SU-DHL-6 (cell line): ENCODE measurements around the gene TRNAU1AP.
"Not testable (repeated sequence)": the region's sequence is repeated elsewhere in the genome, so short reads cannot be mapped to it uniquely, and the experiment has no call there.

Experiments used
- H2AFZ ChIP-seq: fragments of 200-600 bp; sonication (generic); 2 replicates; pipeline ENCODE4 v1.6.1; 2014; ENCODE audit warnings: low read depth, mild to moderate bottlenecking, moderate library complexity, mixed read lengths, antibody characterized with exemption, low read length; ENCODE audit not compliant: severe bottlenecking
- H3F3A ChIP-seq: fragments of 200-600 bp; shearing (Covaris generic); 2 replicates; pipeline ENCODE4 v1.6.0; 2016; ENCODE audit warnings: antibody characterized with exemption, mild to moderate bottlenecking; ENCODE audit not compliant: insufficient read depth
- H3K27ac ChIP-seq: fragments of 200-600 bp; sonication (generic); 2 replicates; pipeline ENCODE4 v1.5.1; 2016; ENCODE audit warnings: low read depth, mild to moderate bottlenecking, low read length, moderate library complexity, mixed read lengths
- H3K27me3 ChIP-seq: fragments of 200-600 bp; sonication (generic), shearing (Covaris generic); 2 replicates; pipeline ENCODE4 v1.6.0; 2014; ENCODE audit warnings: mild to moderate bottlenecking, low read length
- H3K36me3 ChIP-seq: fragments of 200-600 bp; sonication (generic); 2 replicates; pipeline ENCODE4 v1.6.1; 2014; ENCODE audit warnings: mild to moderate bottlenecking, low read length, mixed read lengths
- H3K4me2 ChIP-seq: fragments of 300-600, 200-600 bp; shearing (Covaris generic), sonication (generic); 2 replicates; pipeline ENCODE4 v1.6.0; 2014; ENCODE audit warnings: low read length, low read depth, mild to moderate bottlenecking; ENCODE audit not compliant: poor library complexity, severe bottlenecking
- H3K4me3 ChIP-seq: fragments of 200-600 bp; sonication (generic); 2 replicates; pipeline ENCODE4 v1.5.1; 2014; ENCODE audit warnings: antibody characterized with exemption, low read length, mild to moderate bottlenecking, mixed read lengths; ENCODE audit not compliant: insufficient read depth, poor library complexity, severe bottlenecking
- H3K79me2 ChIP-seq: fragments of 200-600 bp; sonication (generic); 2 replicates; pipeline ENCODE4 v1.6.1; 2014; ENCODE audit warnings: mild to moderate bottlenecking, low read length, moderate library complexity; ENCODE audit not compliant: insufficient read depth
- H3K9ac ChIP-seq: fragments of 200-600 bp; sonication (generic); 2 replicates; pipeline ENCODE4 v1.7.0; 2014; ENCODE audit warnings: mild to moderate bottlenecking, low read length
- H3K9me2 ChIP-seq: fragments of 200-600 bp; sonication (generic); replicated peaks from 2 replicates; pipeline ENCODE4 v1.6.1; 2014; ENCODE audit warnings: low read length; ENCODE audit not compliant: insufficient read depth
- H3K9me3 ChIP-seq: fragments of 200-600 bp; sonication (generic); 2 replicates; pipeline ENCODE4 v1.6.1; 2014; ENCODE audit warnings: low read length, mixed read lengths; ENCODE audit not compliant: insufficient read depth
- H4K20me1 ChIP-seq: fragments of 200-600 bp; sonication (generic); 2 replicates; pipeline ENCODE4 v1.6.1; 2014; ENCODE audit warnings: low read depth, mild to moderate bottlenecking, antibody characterized with exemption, low read length, moderate library complexity, mixed read lengths
- CTCF ChIP-seq: fragments of 200-600 bp; sonication (generic); IDR thresholded peaks from one replicate; pipeline ENCODE4 v1.5.1; 2017; ENCODE audit warnings: antibody characterized with exemption, mild to moderate bottlenecking, low read length, moderate library complexity; ENCODE audit not compliant: insufficient read depth, poor library complexity, severe bottlenecking
- EZH2phosphoT487 ChIP-seq: fragments of 200-600 bp; sonication (generic), shearing (Covaris generic); conservative IDR thresholded peaks from 2 replicates; pipeline ENCODE4 v1.6.1; 2018; ENCODE audit warnings: mild to moderate bottlenecking, antibody characterized with exemption, low read length, moderate library complexity, mixed read lengths

Gene TRNAU1AP

GRCh38 chr1:28540651-28541050, 12.2 kb upstream of the TRNAU1AP start:
- H3K9me3 ChIP-seq: no peaks in the 10 kb centered on the region
- H3K9me2 ChIP-seq: no peaks in the 10 kb centered on the region
- H3K27me3 ChIP-seq: no peaks in the 10 kb centered on the region
- H3K4me2 ChIP-seq: no peak overlapping the region
- no peak overlapping the region for H3K9ac ChIP-seq
- H4K20me1 ChIP-seq: no peaks in the 10 kb centered on the region
- H3K79me2 ChIP-seq: no peaks in the 10 kb centered on the region
- no peak overlapping the region for H3K27ac ChIP-seq
- TF ChIP-seq CTCF (no peak), EZH2phosphoT487 (no peak)
- 0 out of 2 replicates have a peak, but pooled peaks cover 1% of the 10 kb centered on the region for H3K36me3 ChIP-seq
- no peak overlapping the region for H2AFZ ChIP-seq
- peaks cover 12% of the 10 kb centered on the region for H3F3A ChIP-seq
- H3K4me3 ChIP-seq: no peak overlapping the region

GRCh38 chr1:28541414-28542015, 11.4 kb upstream of the TRNAU1AP start:
- H3K27me3 ChIP-seq, H3K4me3 ChIP-seq, H3K9me2 ChIP-seq, H3K79me2 ChIP-seq, H4K20me1 ChIP-seq, H3K4me2 ChIP-seq, H3K9ac ChIP-seq, H3K9me3 ChIP-seq, H2AFZ ChIP-seq, H3K27ac ChIP-seq, H3K36me3 ChIP-seq: not testable (repeated sequence)
- H3F3A ChIP-seq: peaks cover 12% of the 10 kb centered on the region

GRCh38 chr1:28545246-28545628, 7.6 kb upstream of the TRNAU1AP start:
- H2AFZ ChIP-seq: no peak overlapping the region
- H3K4me2 ChIP-seq: no peak overlapping the region
- no peaks in the 10 kb centered on the region for H3K36me3 ChIP-seq
- H3K27ac ChIP-seq: no peak overlapping the region
- no peak overlapping the region for H3K4me3 ChIP-seq
- H3K9me3 ChIP-seq: no peaks in the 10 kb centered on the region
- no peaks in the 10 kb centered on the region for H4K20me1 ChIP-seq
- TF ChIP-seq CTCF (no peak), EZH2phosphoT487 (no peak)
- H3K79me2 ChIP-seq: no peaks in the 10 kb centered on the region
- no peaks in the 10 kb centered on the region for H3K27me3 ChIP-seq
- H3K9me2 ChIP-seq: no peaks in the 10 kb centered on the region
- H3K9ac ChIP-seq: no peak overlapping the region
- H3F3A ChIP-seq: peaks cover 14% of the 10 kb centered on the region; the same call in 1 of the 2 replicates

GRCh38 chr1:28548318-28548717, 4.6 kb upstream of the TRNAU1AP start:
- Histone ChIP-seq H3K4me3 (no peak overlapping the region), H3K4me2 (no peak overlapping the region), H4K20me1 (no peaks in the 10 kb centered on the region), H3K27ac (no peak overlapping the region), H3K27me3 (no peaks in the 10 kb centered on the region), H3K9ac (no peak overlapping the region), H3F3A (peaks cover 23% of the 10 kb centered on the region), H2AFZ (no peak overlapping the region), H3K36me3 (no peaks in the 10 kb centered on the region), H3K79me2 (peaks cover 2% of the 10 kb centered on the region; the same call in 1 of the 2 replicates), H3K9me3 (no peaks in the 10 kb centered on the region), H3K9me2 (no peaks in the 10 kb centered on the region)
- TF ChIP-seq CTCF (no peak), EZH2phosphoT487 (no peak)
